CD4-positive, alpha-beta T cell treated with Interferon alpha-2 for 1 hour (primary cell): ENCODE measurements around the gene ZDHHC11B.
"Not testable (repeated sequence)": the region's sequence is repeated elsewhere in the genome, so short reads cannot be mapped to it uniquely, and the experiment has no call there.

Experiments used
- DNase-seq, 2 donors: peaks; one replicate each; pipeline ENCODE4 v3.0.0-alpha.2; 2020 to 2022

Gene ZDHHC11B

DNA sequence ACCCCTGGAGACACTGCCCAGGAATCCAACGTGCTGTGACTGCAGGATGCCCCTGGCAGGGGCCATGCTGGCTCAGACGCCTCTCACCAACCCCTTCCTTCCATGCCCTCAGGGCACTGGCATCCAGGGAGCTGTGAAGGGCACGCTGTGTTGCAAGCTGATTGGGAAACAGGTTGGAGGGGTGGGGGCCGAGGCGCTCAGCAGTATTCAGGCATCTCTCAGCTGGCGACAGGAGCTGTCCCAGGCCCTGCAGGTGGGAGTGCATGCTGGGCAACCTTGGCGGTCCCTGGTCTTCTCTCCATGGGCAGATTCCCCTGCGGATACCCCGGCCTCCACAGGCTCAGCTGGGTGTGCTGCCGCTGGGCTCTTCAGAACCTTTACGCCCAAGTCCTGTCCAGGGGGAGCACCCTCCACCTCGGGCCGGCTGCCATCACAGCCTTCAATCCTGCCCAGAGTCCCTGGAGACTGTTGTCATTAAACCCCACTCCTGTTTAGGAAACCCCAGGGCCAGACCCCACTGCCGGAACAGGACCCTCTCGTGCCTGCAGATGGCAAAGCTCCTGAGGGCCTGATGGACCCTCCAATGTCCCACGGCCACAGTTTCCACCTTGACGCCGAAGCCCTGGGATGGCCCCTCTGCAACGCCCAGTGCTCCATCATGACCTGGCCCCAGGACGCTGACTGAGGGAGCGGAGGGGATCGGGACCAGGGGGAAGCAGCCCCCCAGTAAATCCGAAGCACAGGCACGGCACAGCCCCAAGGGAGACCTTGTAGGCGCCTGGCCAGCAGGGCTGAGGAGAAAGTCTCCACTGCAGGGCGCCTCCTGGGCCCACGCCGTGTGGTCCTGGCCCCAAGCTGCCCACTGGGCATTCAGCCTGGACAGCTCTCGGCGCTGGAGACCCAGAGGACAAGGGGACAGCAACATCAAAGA, 100.7 kb downstream of the ZDHHC11B start:
- no peak for DNase-seq

DNA sequence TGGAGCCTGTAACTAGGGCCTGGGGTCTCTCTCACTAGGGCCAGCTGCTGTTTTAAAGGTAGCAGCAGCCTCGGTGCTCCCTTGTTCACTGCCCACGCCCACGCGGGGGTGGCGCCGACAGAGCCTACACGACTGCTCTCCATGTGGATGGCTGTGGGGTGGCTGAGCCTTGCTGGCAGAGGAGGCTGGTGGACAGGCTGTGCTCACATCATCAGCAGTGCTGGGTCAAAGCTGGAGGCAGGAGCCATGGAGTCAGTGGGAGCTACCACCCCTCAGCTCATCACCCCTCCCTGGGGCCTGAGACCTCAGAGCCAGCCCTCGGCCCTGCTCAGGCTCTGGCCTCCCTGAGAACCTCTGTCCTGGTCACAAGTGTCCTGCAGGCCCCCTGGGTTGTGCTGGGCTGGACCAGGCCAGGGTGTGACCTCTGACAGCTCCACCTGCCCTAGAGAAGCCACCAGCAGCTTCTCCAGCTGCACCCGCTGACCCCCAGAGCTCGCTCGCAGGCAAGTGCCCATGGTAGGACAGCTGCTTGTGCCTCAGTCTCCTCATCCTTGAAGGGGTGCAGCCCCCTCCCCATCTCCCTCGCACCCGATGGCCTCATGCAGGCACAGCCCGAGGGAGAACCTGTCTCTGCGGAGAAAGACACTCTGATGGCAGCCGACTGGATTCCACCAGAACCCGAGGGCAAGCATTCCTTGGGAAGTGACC, 101.7 kb downstream of the ZDHHC11B start:
- DNase-seq = not testable (repeated sequence)

DNA sequence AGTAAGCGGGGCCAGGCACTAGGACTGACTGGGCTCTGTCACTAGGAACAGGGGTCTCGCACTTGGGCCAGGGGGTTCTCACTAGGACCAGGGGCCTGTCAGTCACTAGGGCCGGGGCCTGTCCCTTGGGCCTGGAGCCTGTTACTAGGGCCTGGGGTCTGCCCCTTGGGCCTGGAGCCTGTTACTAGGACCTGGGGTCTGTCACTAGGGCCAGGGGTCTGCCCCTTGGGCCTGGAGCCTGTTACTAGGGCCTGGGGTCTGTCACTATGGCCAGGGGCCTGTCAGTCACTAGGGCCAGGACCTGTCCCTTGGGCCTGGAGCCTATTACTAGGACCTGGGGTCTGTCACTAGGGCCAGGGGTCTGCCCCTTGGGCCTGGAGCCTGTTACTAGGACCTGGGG, 102.3 kb downstream of the ZDHHC11B start:
- DNase-seq = not testable (repeated sequence)

DNA sequence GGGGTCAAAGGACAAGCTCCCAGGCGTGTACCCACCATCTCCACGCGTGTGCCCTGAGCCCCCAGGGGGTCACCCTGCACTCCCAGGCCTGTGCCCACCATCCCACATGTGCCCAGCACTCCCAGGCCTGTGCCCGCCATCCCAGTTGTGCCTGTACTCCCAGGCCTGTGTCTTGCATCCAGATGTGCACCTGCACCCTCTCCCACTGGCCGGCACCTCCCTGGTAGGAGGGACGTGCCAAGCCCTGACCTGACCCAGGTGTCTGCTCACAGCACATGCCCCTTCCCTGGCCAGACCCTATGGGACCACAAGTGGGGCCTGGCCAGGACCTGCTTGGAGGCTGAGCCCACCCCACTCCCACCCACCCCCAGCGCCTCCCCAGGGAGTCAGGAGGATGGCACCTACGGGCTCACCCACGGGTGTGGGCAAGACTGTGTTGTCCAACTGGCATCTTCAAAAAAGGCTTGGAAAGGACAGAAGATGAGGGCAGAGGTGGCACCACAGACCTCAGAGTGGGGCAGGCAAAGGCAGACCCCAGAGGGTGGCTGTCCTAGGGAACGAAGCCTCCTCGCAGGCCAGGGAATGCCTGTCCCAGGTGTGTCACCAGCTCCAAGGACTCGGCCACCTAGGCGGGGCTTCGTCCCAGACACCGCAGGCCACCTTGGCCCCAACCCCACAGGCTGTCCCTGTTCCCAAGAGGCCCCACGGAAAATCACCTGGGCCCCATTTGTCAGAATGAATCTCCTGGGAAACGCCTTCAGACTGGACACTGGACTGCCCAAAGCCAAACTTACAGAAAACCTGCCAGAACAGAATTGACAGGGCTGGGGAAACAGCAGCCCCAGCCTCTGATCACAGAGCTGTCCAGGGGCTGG, 103.0 kb downstream of the ZDHHC11B start:
- not testable (repeated sequence) for DNase-seq

DNA sequence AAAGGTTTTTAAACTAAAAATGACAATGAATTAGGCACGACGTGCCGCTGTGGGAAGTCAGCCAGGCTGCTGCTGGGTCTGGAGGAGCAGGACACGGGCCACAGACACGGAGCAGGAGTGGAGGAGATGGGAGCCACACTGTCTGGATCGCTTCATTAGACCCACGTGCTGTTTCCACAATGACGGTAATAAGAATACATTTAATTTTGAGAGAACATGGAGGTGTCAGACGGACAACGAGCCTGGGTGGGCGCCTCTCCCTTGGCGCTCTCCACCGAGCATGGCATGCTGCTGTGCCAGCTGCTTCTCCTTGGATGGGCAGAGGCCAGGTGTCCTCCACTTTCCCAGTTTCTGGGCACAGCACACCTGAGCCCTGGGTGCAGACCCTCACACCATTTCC, 103.7 kb downstream of the ZDHHC11B start:
- DNase-seq = not testable (repeated sequence)

DNA sequence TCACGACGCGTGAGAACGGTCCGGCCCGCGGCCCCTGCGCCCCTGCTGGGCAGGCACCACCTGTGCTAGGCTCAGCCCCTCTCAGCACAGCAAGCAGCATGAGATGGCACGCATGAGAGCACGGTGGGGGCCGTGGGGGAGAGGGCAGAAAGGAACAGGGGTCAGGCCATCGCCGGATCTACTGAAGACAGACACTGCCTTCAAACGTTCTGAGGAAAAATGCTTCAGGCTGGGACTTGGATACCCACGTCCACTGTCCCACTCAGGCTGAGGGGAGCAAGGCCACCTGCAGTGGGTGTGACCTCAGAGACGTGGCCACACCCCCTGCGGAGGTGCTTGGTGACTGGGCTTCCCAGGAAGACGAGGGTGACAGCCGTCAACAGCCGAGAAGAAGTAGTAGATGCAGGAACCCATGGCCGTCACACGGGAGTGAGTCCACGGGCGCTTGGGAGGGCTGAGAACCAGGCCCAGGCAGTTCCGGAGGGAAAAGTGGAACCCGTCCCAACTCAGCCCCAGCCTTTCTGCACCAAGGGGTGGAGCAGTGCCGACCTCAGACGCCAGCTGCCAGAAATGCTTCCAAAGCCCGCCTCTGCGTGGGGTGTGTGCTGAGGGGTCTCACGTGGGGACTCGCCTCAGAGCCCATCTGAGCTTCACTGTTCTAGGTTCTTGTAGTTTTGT, 104.3 kb downstream of the ZDHHC11B start:
- DNase-seq = not testable (repeated sequence)

DNA sequence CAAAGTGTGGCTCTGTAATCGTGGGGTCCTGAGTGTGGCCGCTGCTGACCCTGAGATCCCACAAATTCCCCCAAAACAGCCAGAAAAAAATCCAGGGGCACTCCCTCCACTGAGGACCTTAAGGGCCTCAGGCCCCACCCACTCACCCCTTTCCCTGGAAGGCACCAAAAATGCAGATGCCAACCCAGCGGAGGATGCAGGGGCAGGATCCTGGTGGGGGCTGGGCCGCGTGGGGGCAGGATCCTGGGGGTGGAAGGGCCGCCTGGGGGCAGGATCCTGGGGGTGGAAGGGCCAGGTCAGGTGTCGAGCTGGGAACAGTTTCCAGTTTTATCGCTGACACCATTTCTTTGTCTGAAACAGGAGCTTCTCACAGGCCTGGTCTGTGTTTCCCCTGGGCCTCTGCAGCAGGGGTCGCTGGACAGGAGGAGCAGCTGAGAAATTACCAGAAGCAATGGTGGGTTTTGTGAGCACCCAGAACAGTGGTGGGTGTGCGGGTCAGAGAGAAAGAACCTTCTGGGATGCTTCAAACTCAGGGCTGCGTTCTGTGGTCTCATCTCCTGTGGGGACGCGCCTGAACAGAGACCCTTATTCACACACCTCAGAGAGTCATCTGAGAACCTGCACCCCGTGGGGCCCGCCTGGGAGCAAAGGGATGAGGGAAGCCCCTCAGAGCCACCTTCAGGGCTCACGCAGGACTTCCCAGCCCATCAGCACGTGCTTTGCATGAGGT, 105.2 kb downstream of the ZDHHC11B start:
- not testable (repeated sequence) for DNase-seq

DNA sequence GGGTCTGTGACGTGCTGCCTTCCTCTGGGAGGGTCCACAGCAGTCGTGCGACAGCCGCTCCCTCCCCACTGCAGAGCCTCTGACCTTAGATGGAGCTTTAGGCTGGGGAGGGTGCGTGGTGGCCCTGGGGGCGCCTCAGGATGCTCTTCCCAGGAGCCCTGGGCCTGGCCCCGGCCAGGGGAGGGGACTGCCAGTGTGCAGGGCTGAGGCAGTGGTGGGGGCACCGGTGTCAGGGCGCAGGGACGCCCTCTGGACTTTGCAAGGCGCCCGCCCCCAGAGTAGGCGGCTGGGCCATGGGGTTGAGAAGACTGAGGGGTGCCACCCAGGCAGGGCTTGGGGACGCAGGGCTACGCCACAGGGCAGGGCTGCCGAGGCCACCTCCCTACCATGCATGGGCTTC, 106.0 kb downstream of the ZDHHC11B start:
- DNase-seq = not testable (repeated sequence)

DNA sequence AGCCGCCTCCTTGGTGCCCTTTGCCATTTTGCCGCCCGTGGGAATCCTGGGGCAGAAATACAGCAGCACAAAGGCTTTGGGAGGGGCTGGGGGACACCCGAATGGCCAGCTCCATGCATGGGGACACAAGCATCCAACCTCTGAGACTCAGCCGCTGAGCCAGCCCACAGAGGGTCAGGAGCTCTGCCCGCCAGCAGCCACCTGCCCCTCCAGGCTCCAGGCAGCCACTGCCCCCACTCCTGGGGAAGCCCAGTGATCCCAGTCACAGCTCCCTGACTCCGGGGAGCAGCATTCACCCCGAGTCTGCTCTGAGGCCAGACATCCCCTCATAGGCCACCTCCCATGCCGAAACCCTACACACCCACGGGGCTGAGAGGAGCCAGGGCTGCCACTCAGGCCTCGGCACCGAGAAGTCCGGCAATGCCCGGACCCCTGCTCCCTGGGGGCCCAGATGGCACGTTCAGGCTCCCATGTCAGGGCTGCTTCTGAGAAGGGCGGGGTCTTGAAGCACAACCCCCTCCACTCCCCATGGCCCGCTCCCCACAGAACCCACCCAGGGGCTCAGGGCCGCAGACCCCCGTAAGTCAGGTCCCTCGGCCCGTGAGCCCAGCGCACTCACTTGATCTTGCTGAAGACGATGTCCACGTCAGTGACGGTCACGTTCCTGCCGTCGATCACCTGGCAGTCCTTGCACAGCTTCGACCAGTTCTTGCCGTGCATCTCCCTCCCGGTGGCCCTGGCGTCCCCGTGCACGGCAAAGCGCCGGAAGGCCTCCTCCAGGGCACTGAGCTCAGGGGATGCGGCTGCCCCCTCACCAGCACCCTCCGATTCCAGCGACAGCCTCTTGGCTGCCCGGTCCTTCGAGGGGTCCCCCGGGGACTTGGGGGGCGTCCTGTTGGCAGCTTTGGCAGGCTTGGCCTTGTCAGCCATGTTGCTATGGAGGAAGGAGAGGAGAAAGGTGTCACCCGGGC, 107.1 kb downstream of the ZDHHC11B start:
- DNase-seq = no peak

DNA sequence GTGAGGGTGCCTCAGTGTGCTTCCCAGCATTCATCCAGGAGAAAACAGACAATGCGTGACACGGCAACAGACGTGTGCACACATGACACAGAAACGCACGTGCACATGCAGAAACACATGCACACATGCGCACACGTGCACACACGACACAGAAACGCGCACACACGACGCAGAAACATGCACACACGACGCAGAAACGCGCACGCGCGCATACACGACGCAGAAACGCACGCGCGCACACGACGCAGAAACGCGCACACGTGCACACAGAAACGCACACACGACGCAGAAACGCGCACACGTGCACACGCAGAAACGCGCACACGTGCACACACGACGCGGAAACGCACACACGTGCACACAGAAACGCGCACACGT, 107.8 kb downstream of the ZDHHC11B start:
- no peak for DNase-seq

DNA sequence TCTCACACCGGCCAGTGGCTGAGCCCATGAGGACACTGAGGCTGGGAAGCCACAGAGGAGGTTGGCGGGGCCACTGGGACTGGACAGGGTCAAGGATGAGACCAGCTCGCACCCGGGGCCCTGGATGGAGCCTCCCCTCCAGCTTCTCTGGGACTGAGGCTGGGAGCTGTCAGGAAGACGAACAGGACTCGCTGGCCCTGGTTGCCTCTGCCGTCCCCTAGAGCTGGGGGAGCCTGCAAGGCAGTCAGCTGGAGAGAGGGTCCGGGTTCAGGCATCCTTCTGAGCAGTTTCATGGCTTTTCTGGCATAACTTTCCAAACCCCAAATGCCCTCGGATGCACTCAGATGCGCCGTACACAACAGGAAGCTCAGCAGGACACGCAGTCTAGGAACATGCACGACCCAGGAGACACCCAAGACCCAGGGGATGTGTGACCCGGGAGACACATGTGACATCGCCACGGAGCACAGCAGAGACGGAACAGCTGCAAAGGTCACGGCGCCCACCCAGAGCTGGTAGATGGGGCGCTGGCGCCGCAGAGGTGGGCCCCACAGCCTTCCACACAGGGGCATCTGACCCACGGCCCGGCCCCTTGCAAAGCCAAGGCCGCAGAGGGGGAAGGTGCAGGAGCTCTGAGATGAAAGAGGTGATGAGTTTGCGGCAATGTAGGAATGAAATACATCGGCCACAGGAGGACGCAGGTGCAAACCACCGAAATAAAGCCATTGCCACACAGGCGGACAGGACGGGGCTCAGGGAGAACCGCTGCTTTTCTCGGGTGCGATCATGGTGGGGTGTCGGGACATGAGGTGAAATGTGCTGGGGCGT, 108.4 kb downstream of the ZDHHC11B start:
- DNase-seq = no peak

DNA sequence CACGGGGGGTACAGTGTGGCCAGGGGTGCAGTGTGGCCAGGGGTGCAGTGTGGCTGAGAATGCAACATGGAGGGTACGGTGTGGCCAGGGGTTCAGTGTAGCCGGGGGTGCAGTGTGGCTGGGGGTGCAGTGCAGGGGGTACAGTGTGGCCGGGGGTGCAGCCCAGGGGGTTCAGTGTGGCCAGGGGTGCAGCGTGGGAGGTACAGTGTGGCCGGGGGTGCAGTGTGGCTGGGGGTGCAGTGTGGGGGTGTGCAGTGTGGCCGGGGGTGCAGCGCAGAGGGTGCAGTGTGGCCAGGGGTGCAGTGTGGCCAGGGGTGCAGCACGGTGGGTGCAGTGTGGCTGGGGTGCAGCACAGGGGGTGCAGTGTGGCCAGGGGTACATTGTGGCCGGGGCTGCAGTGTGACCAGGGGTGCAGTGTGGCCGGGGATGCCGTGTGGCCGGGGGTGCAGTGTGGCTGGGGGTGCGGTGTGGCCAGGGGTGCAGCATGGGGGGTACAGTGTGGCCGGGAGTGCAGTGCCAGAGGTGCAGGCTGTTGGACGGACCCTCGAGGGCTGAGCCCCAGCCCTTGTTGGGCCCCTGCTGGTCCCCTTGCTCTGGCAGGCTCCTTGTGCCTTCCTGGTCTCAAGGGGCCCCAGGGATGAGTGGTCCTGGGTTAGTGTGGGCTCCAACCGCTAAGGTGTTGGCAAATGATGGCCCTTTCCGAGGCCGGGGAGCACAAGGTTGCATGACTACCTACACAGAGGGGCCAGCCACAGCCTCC, 109.2 kb downstream of the ZDHHC11B start:
- no peak for DNase-seq

DNA sequence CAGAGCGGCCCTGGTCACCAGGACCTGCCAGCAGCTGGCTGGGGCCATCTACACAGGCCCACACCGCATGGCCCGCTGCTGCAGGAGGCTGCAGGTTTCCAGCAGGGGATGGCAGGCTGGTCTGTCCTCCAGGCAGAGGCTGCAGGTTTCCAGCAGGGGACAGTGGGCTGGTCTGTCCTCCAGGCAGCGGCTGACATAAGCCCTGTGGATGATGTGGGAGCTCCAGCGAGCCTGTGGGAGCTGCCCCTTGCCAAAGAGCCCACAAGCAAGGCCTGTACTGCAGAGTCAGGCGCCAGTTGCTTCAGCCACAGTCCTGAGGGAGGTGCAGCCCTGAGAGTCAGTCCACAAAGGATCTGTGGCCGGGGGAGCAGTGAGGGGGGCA, 109.9 kb downstream of the ZDHHC11B start:
- no peak for DNase-seq

DNA sequence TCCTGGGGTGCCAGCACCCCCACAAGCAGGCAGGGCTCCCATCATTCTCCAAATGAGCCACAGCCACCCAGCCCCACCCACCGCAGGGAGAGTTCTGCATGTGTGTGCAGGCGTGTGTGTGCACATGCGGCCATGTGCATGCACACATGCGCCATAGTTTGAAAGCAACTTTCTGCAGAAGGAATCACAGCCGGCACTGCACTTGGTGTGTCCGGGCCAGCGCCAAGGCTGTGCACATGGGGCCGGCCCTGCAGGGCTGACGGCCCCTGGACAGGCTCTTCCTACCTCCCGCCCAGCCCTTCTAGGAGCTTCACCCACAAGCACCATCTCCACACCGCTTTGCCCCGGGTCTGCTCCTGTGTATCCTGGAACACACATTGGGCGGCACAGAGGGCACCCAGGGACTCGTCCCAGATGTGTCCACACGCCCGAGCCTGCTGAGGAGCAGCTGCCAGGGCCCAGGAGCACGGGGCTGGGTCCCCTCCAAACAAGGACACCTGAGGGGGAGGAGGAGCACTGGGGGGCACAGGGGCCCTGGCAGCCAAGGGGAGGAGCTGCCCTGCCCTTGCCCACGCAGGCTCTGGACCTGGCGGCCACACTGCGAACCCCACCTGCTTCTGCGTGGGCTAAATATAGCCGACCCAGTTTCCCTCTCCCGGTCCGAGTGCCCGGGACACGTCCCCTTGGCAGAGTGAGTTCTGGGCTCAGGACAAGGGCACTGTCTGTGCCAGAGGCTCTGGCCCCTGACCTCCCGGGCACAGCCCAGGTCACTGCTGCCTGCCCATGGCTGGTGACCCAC, 110.5 kb downstream of the ZDHHC11B start:
- no peak for DNase-seq

DNA sequence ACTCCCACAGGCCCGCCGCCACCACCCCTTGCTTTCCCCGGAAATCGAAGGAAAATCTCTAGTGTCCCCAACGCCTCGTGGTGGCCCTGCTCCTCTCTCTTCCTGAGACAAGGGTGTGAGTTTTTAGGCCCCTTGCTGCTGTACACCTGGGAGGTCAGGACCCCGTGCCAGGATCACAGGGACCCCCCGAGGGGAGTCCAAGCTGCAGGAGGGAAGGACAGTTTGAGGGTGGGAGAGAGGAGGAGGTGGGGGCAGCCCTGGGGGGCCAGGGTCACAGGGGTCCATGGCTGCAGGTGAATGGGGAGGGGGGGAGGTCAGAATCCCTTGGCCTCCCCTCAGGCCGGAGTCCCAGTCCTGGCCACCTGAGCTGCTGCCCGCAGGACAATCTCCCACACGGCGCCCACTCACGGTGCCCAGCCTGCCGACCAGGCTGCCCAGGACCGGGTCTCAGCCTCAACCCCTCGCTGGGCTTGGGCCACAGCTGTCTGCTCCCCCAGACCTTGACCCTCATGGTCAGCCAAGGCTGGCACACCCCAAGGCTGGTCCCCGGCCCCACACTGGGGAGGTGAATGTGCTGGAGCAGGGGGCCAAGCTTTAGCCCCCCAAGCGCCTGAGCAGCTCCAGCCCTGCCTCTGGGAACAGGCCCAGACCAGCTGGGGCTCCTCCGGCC, 111.2 kb downstream of the ZDHHC11B start:
- DNase-seq = no peak

DNA sequence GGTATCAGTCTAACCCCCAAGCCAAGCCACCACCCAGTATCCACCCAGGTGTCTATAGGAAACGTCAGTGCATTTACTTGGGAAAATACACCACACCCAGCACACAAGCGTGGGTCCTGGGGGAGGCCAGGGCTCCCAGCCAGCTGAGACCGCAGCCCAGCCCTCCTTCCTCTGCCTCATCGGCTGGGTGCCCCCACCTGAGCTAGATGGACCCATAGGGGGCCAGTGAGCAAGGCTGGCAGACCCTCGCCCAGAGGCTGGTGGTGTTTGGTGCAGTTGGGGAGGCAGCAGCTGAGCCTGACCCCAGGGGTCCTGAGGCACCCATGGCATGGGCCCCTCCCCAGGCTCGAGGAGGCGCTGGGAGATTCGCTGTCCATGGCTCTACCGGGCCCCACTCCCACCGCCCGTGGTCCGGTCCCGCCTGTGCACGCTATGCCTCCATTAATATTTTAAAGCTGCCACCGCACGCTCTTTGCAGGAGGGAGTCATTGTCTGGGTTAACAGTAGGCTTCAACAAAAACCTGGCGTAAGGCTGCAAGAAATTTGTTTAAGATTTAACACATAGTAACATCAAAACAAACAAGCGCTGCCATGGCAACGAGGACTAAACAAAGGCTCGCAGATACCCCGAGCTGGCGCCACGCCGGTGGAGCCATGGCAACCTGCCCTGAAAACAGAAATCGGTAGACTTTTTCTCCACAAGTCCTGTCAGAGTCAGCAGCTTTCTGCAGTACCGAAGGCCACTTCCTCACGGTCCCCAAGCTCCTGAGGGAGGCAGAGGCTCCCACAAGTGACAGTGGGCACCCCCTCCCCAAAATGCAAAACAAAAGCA, 112.0 kb downstream of the ZDHHC11B start:
- DNase-seq = peak; percentile 80 to 88
